ENCODE data around the gene API5. TPM values are rescaled to one million over a fixed set of nuclear protein-coding genes. Genes with fewer than 3 reads are reported as not detected.

The API5 gene
- total RNA-seq, 2 donors from 2014 or later = 67.6 to 97.2 TPM

- no peak overlapping the region for H3K27ac ChIP-seq
- H3K9me3 ChIP-seq = no peaks in the 10 kb centered on the region
- H3K4me3 ChIP-seq = no peak overlapping the region
- no peak for DNase-seq (ENCODE audit: low spot score)
- H3K36me3 ChIP-seq = no peaks in the 10 kb centered on the region
- no peaks in the 10 kb centered on the region for H3K4me1 ChIP-seq (replicated peaks)
- TF ChIP-seq CTCF (IDR thresholded peaks at IDR 0.05) (no peak), POLR2A (IDR thresholded peaks at IDR 0.05) (no peak), POLR2AphosphoS5 (IDR thresholded peaks at IDR 0.05) (no peak)
- intact Hi-C loops (cut with DNase I) = no loop called here
- 83% methylated on average over 3 of the region's 3 CpGs for WGBS
- no peaks in the 10 kb centered on the region for H3K27me3 ChIP-seq (replicated peaks; ENCODE audit: insufficient read depth)
Observed at GRCh38 chr11:43378897-43379296, 67.1 kb downstream of the API5 start.

- no peak overlapping the region for H3K27ac ChIP-seq
- no peak overlapping the region for H3K4me3 ChIP-seq
- DNase-seq (ENCODE audit: low spot score) = no peak
- no peaks in the 10 kb centered on the region for H3K4me1 ChIP-seq (replicated peaks)
- intact Hi-C loops (cut with DNase I) = no loop called here
- H3K36me3 ChIP-seq = no peaks in the 10 kb centered on the region
- 70% methylated on average over 2 of the region's 2 CpGs for WGBS
- H3K9me3 ChIP-seq = no peaks in the 10 kb centered on the region
- TF ChIP-seq CTCF (IDR thresholded peaks at IDR 0.05) (no peak), POLR2AphosphoS5 (IDR thresholded peaks at IDR 0.05) (no peak), POLR2A (IDR thresholded peaks at IDR 0.05) (no peak)
- H3K27me3 ChIP-seq (replicated peaks; ENCODE audit: insufficient read depth) = no peaks in the 10 kb centered on the region
Observed at GRCh38 chr11:43381802-43382201, 70.0 kb downstream of the API5 start.

- Histone ChIP-seq H3K9me3 (no peaks in the 10 kb centered on the region), H3K27me3 (replicated peaks; ENCODE audit: insufficient read depth) (no peaks in the 10 kb centered on the region), H3K36me3 (no peaks in the 10 kb centered on the region), H3K4me3 (no peak overlapping the region), H3K4me1 (replicated peaks) (no peaks in the 10 kb centered on the region), H3K27ac (no peak overlapping the region)
- TF ChIP-seq POLR2AphosphoS5 (IDR thresholded peaks at IDR 0.05) (no peak), CTCF (IDR thresholded peaks at IDR 0.05) (no peak), POLR2A (IDR thresholded peaks at IDR 0.05) (no peak)
- no peak for DNase-seq (ENCODE audit: low spot score)
- 100% methylated on average over 1 of the region's 1 CpG for WGBS
- intact Hi-C loops (cut with DNase I) = no loop called here
Observed at GRCh38 chr11:43382614-43383013, 70.8 kb downstream of the API5 start.

GRCh38 chr11:43384393-43384792, 72.6 kb downstream of the API5 start:
- DNase-seq (ENCODE audit: low spot score) = no peak
- WGBS = 99% methylated on average over 5 of the region's 5 CpGs

More at GRCh38 chr11:43384393-43384792, 72.6 kb downstream of the API5 start:
- H3K36me3 ChIP-seq = no peaks in the 10 kb centered on the region
- H3K9me3 ChIP-seq = no peaks in the 10 kb centered on the region
- TF ChIP-seq POLR2AphosphoS5 (IDR thresholded peaks at IDR 0.05) (no peak), CTCF (IDR thresholded peaks at IDR 0.05) (no peak), POLR2A (IDR thresholded peaks at IDR 0.05) (no peak)
- H3K4me1 ChIP-seq (replicated peaks) = no peaks in the 10 kb centered on the region
- H3K4me3 ChIP-seq = no peak overlapping the region
- H3K27me3 ChIP-seq (replicated peaks; ENCODE audit: insufficient read depth) = no peaks in the 10 kb centered on the region
- H3K27ac ChIP-seq = no peak overlapping the region
- intact Hi-C loops (cut with DNase I) = no loop called here
